ENCODE measurements around the gene PLXNC1. TPM values are rescaled to one million over a fixed set of nuclear protein-coding genes. Genes with fewer than 3 reads are reported as not detected.

The PLXNC1 gene
- total RNA-seq, 1 experiment from 2014 or later, result 1.3 TPM

DNA sequence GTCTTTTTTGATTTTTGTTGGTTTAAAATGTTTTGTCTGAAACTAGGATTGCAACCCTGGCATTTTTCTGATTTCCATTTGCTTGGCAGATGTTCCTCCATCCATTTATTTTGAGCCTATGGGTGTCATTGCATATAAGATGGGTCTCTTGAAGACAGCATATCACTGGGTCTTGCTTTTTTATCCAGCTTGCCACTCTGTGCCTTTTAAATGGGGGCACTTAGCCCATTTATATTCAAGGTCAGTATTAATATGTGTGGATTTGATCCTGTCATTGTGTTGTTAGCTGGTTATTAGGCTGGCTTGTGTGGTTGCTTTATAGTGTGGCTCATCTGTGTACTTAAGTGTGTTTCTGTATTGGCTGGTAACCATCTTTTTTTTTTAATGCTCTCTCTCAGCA lies 171.7 kb downstream of the PLXNC1 start:
- Mint-ChIP-seq H3K36me3 (ENCODE audit: insufficient read depth, unreplicated experiment) (no peaks in the 10 kb centered on the region), H3K4me3 (ENCODE audit: low read depth, unreplicated experiment) (no peak overlapping the region), H3K27me3 (ENCODE audit: unreplicated experiment) (no peaks in the 10 kb centered on the region), H3K4me1 (ENCODE audit: low read depth, unreplicated experiment) (no peaks in the 10 kb centered on the region), H3K27ac (ENCODE audit: unreplicated experiment) (no peak overlapping the region), H3K9me3 (ENCODE audit: low read depth, unreplicated experiment) (peaks cover 30% of the 10 kb centered on the region)
- CTCF ChIA-PET, result no interaction called here
- BruUV-seq (replicated peaks), result no TSS peak
- no peak for DNase-seq
- TF ChIP-seq, protein P1, sequence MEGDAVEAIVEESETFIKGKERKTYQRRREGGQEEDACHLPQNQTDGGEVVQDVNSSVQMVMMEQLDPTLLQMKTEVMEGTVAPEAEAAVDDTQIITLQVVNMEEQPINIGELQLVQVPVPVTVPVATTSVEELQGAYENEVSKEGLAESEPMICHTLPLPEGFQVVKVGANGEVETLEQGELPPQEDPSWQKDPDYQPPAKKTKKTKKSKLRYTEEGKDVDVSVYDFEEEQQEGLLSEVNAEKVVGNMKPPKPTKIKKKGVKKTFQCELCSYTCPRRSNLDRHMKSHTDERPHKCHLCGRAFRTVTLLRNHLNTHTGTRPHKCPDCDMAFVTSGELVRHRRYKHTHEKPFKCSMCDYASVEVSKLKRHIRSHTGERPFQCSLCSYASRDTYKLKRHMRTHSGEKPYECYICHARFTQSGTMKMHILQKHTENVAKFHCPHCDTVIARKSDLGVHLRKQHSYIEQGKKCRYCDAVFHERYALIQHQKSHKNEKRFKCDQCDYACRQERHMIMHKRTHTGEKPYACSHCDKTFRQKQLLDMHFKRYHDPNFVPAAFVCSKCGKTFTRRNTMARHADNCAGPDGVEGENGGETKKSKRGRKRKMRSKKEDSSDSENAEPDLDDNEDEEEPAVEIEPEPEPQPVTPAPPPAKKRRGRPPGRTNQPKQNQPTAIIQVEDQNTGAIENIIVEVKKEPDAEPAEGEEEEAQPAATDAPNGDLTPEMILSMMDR (IDR thresholded peaks at IDR 0.05; ENCODE audit: unreplicated experiment), result no peak
- intact Hi-C loops (cut with micrococcal nuclease; ENCODE audit: unreplicated experiment), result no loop called here

DNA sequence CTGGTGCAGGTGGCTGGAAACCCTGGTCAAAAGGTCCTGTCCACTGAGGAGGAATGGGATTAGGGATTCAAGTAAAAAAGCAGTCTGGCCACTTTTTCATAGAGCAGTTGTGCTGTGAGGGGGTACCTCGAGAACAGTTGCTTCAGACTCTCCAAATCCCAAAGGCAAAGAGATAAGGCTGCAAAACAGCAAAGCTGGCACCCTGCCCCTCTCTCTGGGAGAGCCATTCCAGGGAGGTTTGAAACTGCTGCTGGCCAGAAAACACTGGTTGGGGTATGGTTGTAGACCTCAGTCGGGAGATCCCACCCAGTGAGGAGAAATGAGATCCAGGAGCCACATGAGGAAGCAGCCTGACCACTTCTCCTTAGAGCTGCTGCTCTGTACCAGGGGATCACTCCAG lies 174.0 kb downstream of the PLXNC1 start:
- BruUV-seq (replicated peaks), result no TSS peak
- H3K4me1 Mint-ChIP-seq (ENCODE audit: low read depth, unreplicated experiment), result no peaks in the 10 kb centered on the region
- no peak overlapping the region for H3K4me3 Mint-ChIP-seq (ENCODE audit: low read depth, unreplicated experiment)
- no peak for DNase-seq
- H3K27me3 Mint-ChIP-seq (ENCODE audit: unreplicated experiment), result no peaks in the 10 kb centered on the region
- CTCF ChIA-PET, result no interaction called here
- intact Hi-C loops (cut with micrococcal nuclease; ENCODE audit: unreplicated experiment), result no loop called here
- H3K27ac Mint-ChIP-seq (ENCODE audit: unreplicated experiment), result no peak overlapping the region
- TF ChIP-seq, protein P1 (IDR thresholded peaks at IDR 0.05; ENCODE audit: unreplicated experiment), result no peak
- H3K36me3 Mint-ChIP-seq (ENCODE audit: insufficient read depth, unreplicated experiment), result no peaks in the 10 kb centered on the region
- H3K9me3 Mint-ChIP-seq (ENCODE audit: low read depth, unreplicated experiment), result peaks cover 28% of the 10 kb centered on the region

DNA sequence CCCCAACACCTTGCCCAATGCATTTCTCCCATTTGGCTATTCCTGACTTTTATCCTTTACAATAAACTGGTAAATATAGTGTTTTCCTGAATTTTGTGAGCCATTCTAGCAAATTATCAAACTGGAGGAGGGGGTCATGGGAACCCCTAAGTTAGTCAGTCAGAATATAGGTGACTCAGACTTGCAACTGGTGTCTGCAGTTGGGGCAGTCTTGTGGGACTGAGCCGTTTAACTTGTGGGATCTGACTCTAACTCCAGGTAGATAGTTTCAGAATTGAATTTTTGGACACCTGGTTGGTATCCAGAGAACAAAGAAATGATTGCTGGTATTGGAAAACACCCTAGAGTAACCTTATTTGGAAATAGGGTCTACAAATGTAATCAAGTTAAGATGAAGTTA lies 177.9 kb downstream of the PLXNC1 start:
- DNase-seq, result no peak
- H3K27me3 Mint-ChIP-seq (ENCODE audit: unreplicated experiment), result no peaks in the 10 kb centered on the region
- CTCF ChIA-PET, result no interaction called here
- peaks cover 8% of the 10 kb centered on the region for H3K9me3 Mint-ChIP-seq (ENCODE audit: low read depth, unreplicated experiment)
- intact Hi-C loops (cut with micrococcal nuclease; ENCODE audit: unreplicated experiment), result no loop called here
- no peaks in the 10 kb centered on the region for H3K36me3 Mint-ChIP-seq (ENCODE audit: insufficient read depth, unreplicated experiment)
- H3K4me1 Mint-ChIP-seq (ENCODE audit: low read depth, unreplicated experiment), result no peaks in the 10 kb centered on the region
- no TSS peak for BruUV-seq (replicated peaks)
- no peak overlapping the region for H3K4me3 Mint-ChIP-seq (ENCODE audit: low read depth, unreplicated experiment)
- TF ChIP-seq, protein P1 (IDR thresholded peaks at IDR 0.05; ENCODE audit: unreplicated experiment), result no peak
- H3K27ac Mint-ChIP-seq (ENCODE audit: unreplicated experiment), result no peak overlapping the region

DNA sequence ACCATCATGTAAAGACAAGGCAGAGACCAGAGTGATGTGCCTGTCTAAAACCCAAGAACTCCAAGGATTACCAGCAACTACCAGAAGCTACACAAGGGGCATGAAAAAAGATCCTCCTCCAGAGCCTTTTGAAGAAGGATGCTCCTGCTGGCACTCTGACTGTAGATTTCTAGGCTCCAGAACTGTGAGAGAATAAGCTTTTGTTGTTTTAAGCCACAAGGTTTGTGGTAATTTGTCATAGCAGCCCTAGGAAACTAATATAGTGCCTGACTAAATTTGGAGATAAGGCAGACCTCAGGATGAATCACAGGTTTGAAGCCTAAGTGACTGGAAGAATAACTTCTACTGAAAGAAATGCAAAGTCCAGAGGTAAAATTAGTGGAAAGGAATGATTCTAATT lies 178.3 kb downstream of the PLXNC1 start:
- no peak for DNase-seq
- no peaks in the 10 kb centered on the region for H3K36me3 Mint-ChIP-seq (ENCODE audit: insufficient read depth, unreplicated experiment)
- no peak overlapping the region for H3K4me3 Mint-ChIP-seq (ENCODE audit: low read depth, unreplicated experiment)
- BruUV-seq (replicated peaks), result no TSS peak
- no peaks in the 10 kb centered on the region for H3K27me3 Mint-ChIP-seq (ENCODE audit: unreplicated experiment)
- intact Hi-C loops (cut with micrococcal nuclease; ENCODE audit: unreplicated experiment), result no loop called here
- CTCF ChIA-PET, result no interaction called here
- no peaks in the 10 kb centered on the region for H3K4me1 Mint-ChIP-seq (ENCODE audit: low read depth, unreplicated experiment)
- peaks cover 5% of the 10 kb centered on the region for H3K9me3 Mint-ChIP-seq (ENCODE audit: low read depth, unreplicated experiment)
- no peak overlapping the region for H3K27ac Mint-ChIP-seq (ENCODE audit: unreplicated experiment)
- TF ChIP-seq, protein P1 (IDR thresholded peaks at IDR 0.05; ENCODE audit: unreplicated experiment), result no peak

Data from Calu3 (cell line).